Measurements from ENCODE around the gene PTGER3.

Gene PTGER3

DNA sequence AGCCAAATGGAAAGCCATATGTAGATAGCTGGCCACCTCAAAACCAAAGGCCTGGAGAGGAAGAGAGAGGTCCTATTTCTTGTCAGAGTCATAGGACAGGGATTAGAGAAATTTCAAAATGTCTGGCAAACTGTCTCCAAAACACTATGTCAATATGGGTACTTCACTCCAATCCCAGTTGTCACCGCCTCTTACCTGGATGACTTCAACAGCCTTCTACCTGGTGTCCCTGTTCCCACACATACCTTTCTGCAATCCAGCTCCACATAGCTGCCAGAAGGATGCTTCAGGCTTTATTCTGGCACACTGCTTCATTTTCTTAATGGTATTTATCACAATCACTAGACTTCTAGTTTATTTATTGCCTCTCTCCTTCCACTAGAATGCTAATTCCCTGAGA lies 14.5 kb downstream of the PTGER3 start:
- H3K36me3 ChIP-seq (ENCODE audit: control insufficient read depth, insufficient read depth, low read length), result no peaks in the 10 kb centered on the region
- no peak overlapping the region for H3K9ac ChIP-seq (ENCODE audit: low read length)
- no peaks in the 10 kb centered on the region for H3K27me3 ChIP-seq (ENCODE audit: control insufficient read depth, insufficient read depth, low read length)
- no peak overlapping the region for H3K4me3 ChIP-seq (ENCODE audit: low read depth, low read length)
- H3K9me3 ChIP-seq (ENCODE audit: control insufficient read depth, insufficient read depth, low read depth, low read length), result no peaks in the 10 kb centered on the region
- no peak overlapping the region for H3K27ac ChIP-seq (ENCODE audit: low read depth, low read length)
- H3K4me1 ChIP-seq (ENCODE audit: control insufficient read depth, insufficient read depth, low read length), result no peaks in the 10 kb centered on the region

DNA sequence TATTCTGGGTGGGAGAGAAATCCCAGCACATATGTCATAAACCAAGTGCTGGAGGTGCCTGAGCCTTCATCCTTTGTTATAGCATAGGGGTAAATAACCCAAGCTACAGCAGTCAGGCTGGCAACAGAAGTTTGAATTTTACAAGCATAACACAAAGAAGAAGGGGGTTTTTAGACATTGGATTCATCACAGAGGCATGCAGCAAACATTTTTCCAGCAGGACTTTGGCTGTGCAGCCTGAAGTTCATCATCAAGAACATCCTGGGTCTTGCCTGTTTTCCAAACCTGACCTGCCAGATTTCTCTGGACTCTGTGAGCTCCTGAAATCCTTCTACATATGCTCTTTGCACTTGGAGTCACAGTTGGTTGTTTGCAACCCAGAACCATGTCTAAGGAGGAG lies 16.2 kb downstream of the PTGER3 start:
- Histone ChIP-seq H3K9me3 (ENCODE audit: control insufficient read depth, insufficient read depth, low read depth, low read length) (no peaks in the 10 kb centered on the region), H3K4me3 (ENCODE audit: low read depth, low read length) (no peak overlapping the region), H3K9ac (ENCODE audit: low read length) (no peak overlapping the region), H3K36me3 (ENCODE audit: control insufficient read depth, insufficient read depth, low read length) (no peaks in the 10 kb centered on the region), H3K27me3 (ENCODE audit: control insufficient read depth, insufficient read depth, low read length) (no peaks in the 10 kb centered on the region), H3K27ac (ENCODE audit: low read depth, low read length) (no peak overlapping the region), H3K4me1 (ENCODE audit: control insufficient read depth, insufficient read depth, low read length) (no peaks in the 10 kb centered on the region)

DNA sequence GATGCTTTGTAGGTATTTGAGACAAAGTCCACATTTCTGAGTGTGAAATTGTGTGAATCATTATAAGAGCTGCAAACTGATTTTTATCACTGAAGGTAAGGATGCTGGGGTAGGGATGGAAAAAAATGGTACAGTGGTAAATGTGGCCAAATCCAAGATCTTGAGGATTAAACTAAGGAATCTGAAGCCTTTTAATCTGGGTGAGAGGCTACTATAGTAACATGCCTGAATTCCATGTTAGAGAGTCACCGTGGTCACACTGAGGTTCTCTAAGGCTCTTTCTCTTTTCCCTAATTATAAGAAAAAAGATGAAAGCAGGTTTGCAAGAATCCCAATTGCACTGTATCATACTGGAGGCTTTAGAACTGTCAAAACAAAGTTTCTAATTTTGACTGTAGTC lies 17.6 kb downstream of the PTGER3 start:
- no peak overlapping the region for H3K27ac ChIP-seq (ENCODE audit: low read depth, low read length)
- no peaks in the 10 kb centered on the region for H3K36me3 ChIP-seq (ENCODE audit: control insufficient read depth, insufficient read depth, low read length)
- H3K27me3 ChIP-seq (ENCODE audit: control insufficient read depth, insufficient read depth, low read length), result no peaks in the 10 kb centered on the region
- H3K4me3 ChIP-seq (ENCODE audit: low read depth, low read length), result no peak overlapping the region
- H3K9ac ChIP-seq (ENCODE audit: low read length), result no peak overlapping the region
- no peaks in the 10 kb centered on the region for H3K9me3 ChIP-seq (ENCODE audit: control insufficient read depth, insufficient read depth, low read depth, low read length)
- H3K4me1 ChIP-seq (ENCODE audit: control insufficient read depth, insufficient read depth, low read length), result no peaks in the 10 kb centered on the region

DNA sequence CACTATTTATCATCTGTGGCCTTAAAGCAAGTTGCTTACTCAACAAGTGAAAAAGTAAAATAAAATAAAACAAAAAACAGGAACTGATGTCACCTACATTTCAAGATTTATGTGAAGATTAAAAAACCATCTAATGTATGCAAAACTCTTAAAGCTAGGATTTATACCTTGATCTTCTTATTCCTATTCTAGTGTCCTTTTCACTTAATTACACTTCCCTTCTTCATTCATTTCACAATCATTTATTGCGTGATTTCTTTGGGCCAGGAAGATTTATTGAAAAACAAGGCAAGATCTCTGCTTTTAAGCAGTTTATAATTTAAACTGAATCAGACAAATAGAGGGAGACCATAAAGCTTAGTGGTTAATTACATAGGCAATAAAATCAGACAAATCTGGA lies 18.6 kb downstream of the PTGER3 start:
- H3K4me1 ChIP-seq (ENCODE audit: control insufficient read depth, insufficient read depth, low read length), result no peaks in the 10 kb centered on the region

DNA sequence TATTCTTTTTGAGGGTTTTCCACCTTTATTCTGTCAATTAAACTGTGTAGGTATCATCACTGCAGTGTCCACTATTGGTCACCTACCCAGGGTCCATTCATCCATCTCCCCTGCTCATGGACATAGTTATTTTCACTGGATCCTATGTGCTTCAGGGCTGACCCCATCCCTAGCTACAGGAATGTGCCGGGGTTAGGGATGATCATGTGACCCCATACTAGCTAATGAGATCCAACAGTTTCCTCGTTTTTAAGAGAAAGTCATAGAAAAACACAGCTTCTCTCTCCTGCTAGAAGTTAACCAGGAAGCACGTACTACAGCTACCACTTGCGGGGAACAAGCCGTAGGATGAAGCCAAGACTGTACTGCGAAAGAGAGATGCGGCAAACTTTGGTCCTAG lies 19.6 kb downstream of the PTGER3 start:
- H3K4me3 ChIP-seq (ENCODE audit: low read depth, low read length), result no peak overlapping the region
- no peaks in the 10 kb centered on the region for H3K36me3 ChIP-seq (ENCODE audit: control insufficient read depth, insufficient read depth, low read length)
- no peaks in the 10 kb centered on the region for H3K9me3 ChIP-seq (ENCODE audit: control insufficient read depth, insufficient read depth, low read depth, low read length)
- H3K27ac ChIP-seq (ENCODE audit: low read depth, low read length), result no peak overlapping the region
- H3K27me3 ChIP-seq (ENCODE audit: control insufficient read depth, insufficient read depth, low read length), result no peaks in the 10 kb centered on the region
- H3K4me1 ChIP-seq (ENCODE audit: control insufficient read depth, insufficient read depth, low read length), result no peaks in the 10 kb centered on the region
- H3K9ac ChIP-seq (ENCODE audit: low read length), result no peak overlapping the region

More for the DNA sequence above, 18.6 kb downstream of the PTGER3 start:
- Histone ChIP-seq H3K9me3 (ENCODE audit: control insufficient read depth, insufficient read depth, low read depth, low read length) (no peaks in the 10 kb centered on the region), H3K36me3 (ENCODE audit: control insufficient read depth, insufficient read depth, low read length) (no peaks in the 10 kb centered on the region), H3K4me3 (ENCODE audit: low read depth, low read length) (no peak overlapping the region), H3K9ac (ENCODE audit: low read length) (no peak overlapping the region), H3K27me3 (ENCODE audit: control insufficient read depth, insufficient read depth, low read length) (no peaks in the 10 kb centered on the region), H3K27ac (ENCODE audit: low read depth, low read length) (no peak overlapping the region)

DNA sequence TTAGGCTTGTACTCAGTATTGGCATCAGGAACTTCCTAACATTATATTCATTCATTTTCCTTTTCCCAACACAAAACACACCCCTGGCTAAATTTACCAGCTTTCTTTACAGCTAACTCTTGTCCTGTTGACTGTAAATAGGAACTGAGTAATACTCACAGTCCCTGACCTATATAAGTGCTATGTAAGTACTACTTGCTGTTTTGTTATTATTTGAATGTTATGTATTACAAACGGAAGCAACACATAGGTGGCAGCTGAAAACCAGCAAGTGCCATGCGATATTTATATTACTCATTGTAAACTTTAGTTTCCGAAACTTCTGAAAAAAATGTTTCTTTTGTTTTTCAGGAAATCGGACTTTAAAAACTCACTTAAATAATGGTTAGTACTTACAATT lies 21.5 kb downstream of the PTGER3 start:
- H3K4me3 ChIP-seq (ENCODE audit: low read depth, low read length), result no peak overlapping the region
- no peaks in the 10 kb centered on the region for H3K9me3 ChIP-seq (ENCODE audit: control insufficient read depth, insufficient read depth, low read depth, low read length)
- no peaks in the 10 kb centered on the region for H3K36me3 ChIP-seq (ENCODE audit: control insufficient read depth, insufficient read depth, low read length)
- no peaks in the 10 kb centered on the region for H3K4me1 ChIP-seq (ENCODE audit: control insufficient read depth, insufficient read depth, low read length)
- H3K27ac ChIP-seq (ENCODE audit: low read depth, low read length), result no peak overlapping the region
- no peaks in the 10 kb centered on the region for H3K27me3 ChIP-seq (ENCODE audit: control insufficient read depth, insufficient read depth, low read length)
- H3K9ac ChIP-seq (ENCODE audit: low read length), result no peak overlapping the region

DNA sequence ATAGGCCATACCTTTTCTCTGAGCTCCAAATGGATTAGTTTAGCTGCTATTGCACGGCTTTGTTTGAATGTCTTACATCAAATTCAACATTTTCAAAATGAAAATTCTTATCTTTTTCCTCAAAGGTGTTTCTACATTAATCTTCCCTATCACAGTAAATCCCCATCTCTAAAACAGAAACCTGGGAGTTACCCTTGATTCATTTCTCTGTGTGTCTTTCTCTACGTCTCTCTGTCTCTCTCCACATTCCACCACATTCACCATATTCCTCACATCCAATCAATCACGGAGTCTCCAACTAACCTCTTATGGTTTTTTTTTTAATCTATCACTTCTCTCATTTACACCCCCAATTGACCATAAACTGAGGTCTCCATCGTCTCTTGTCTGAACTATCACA lies 24.1 kb downstream of the PTGER3 start:
- Histone ChIP-seq H3K36me3 (ENCODE audit: control insufficient read depth, insufficient read depth, low read length) (no peaks in the 10 kb centered on the region), H3K9me3 (ENCODE audit: control insufficient read depth, insufficient read depth, low read depth, low read length) (no peaks in the 10 kb centered on the region), H3K9ac (ENCODE audit: low read length) (no peak overlapping the region), H3K27me3 (ENCODE audit: control insufficient read depth, insufficient read depth, low read length) (no peaks in the 10 kb centered on the region), H3K4me3 (ENCODE audit: low read depth, low read length) (no peak overlapping the region), H3K27ac (ENCODE audit: low read depth, low read length) (no peak overlapping the region), H3K4me1 (ENCODE audit: control insufficient read depth, insufficient read depth, low read length) (no peaks in the 10 kb centered on the region)

DNA sequence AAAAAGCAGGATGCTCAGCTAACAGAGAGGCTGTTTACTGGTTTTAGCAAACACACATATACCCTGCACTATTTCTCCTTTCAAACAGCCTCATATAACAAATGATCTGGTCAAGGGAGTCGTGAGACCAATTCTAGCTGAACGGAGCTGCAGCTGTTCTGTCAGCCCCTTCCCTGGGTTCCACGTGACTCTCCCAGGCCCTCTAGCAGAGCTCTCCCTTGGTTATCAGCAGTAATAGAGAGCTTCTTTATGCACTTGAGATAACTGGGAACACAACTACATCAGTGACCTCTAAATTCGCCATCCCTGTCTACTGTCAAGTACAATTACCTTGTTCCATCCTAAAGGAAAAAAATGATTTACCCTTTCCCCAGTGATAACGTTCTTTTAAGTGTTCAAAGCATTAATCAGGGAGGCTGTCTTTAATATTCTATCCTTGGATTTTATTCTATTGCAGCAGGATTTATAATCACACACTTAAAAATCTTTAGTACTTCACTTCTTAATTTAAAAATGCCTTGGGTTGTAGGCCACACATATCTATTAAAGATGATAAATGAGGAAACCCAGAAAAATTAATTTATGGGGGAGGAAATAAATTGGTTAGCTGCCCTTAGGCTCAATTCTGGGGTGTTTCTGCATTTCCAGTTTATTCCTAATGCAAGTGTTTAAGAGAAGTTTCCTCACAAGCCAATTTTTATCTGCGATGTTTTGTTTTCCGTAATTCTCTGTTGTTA lies 28.2 kb downstream of the PTGER3 start:
- no peak overlapping the region for H3K4me3 ChIP-seq (ENCODE audit: low read depth, low read length)
- no peak overlapping the region for H3K27ac ChIP-seq (ENCODE audit: low read depth, low read length)
- no peaks in the 10 kb centered on the region for H3K27me3 ChIP-seq (ENCODE audit: control insufficient read depth, insufficient read depth, low read length)

DNA sequence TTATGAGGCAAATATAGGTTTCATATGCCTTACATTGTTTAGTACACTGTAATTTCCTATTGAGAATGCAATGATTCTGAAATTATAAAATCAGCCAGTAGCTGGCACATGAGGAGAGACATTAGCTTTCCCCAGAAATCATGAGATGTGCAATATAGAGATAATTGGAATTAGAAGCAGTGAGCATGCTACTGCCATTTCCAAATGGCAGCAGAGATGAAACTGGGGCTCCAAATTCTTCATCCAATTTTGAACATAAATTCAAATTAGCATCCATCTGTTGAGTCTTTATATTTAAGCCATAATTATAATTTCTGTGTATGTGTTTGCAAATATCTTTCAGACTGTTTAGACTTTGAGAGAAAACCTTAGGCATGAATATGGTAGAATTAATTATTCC lies 28.8 kb downstream of the PTGER3 start:
- Histone ChIP-seq H3K27ac (ENCODE audit: low read depth, low read length) (no peak overlapping the region), H3K9me3 (ENCODE audit: control insufficient read depth, insufficient read depth, low read depth, low read length) (no peaks in the 10 kb centered on the region), H3K4me1 (ENCODE audit: control insufficient read depth, insufficient read depth, low read length) (no peaks in the 10 kb centered on the region), H3K4me3 (ENCODE audit: low read depth, low read length) (no peak overlapping the region), H3K36me3 (ENCODE audit: control insufficient read depth, insufficient read depth, low read length) (no peaks in the 10 kb centered on the region), H3K27me3 (ENCODE audit: control insufficient read depth, insufficient read depth, low read length) (no peaks in the 10 kb centered on the region), H3K9ac (ENCODE audit: low read length) (no peak overlapping the region)

More for the DNA sequence above, 28.2 kb downstream of the PTGER3 start:
- Histone ChIP-seq H3K36me3 (ENCODE audit: control insufficient read depth, insufficient read depth, low read length) (no peaks in the 10 kb centered on the region), H3K4me1 (ENCODE audit: control insufficient read depth, insufficient read depth, low read length) (no peaks in the 10 kb centered on the region), H3K9me3 (ENCODE audit: control insufficient read depth, insufficient read depth, low read depth, low read length) (no peaks in the 10 kb centered on the region), H3K9ac (ENCODE audit: low read length) (no peak overlapping the region)

DNA sequence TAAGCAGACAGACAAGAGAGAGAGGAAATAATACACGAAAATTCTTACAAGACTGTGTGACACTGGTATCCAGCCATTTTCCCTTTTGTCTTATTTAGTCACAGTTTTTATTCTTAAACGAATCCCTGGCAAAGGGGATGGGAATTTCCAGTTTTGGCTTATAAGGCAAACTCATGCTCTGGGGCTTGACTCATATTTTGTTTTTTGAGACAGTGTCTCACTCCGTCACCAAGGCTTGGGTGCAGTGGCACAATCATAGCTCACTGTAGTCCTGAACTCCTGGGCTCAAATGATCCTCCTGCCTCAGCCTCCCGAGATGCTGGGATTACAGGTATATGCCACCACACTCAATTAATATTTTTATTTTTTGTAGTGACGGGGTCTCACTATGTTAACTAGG lies 31.9 kb downstream of the PTGER3 start:
- no peaks in the 10 kb centered on the region for H3K9me3 ChIP-seq (ENCODE audit: control insufficient read depth, insufficient read depth, low read depth, low read length)
- no peak overlapping the region for H3K4me3 ChIP-seq (ENCODE audit: low read depth, low read length)
- H3K27ac ChIP-seq (ENCODE audit: low read depth, low read length), result no peak overlapping the region
- H3K27me3 ChIP-seq (ENCODE audit: control insufficient read depth, insufficient read depth, low read length), result no peaks in the 10 kb centered on the region
- no peak overlapping the region for H3K9ac ChIP-seq (ENCODE audit: low read length)
- no peaks in the 10 kb centered on the region for H3K36me3 ChIP-seq (ENCODE audit: control insufficient read depth, insufficient read depth, low read length)
- H3K4me1 ChIP-seq (ENCODE audit: control insufficient read depth, insufficient read depth, low read length), result no peaks in the 10 kb centered on the region

DNA sequence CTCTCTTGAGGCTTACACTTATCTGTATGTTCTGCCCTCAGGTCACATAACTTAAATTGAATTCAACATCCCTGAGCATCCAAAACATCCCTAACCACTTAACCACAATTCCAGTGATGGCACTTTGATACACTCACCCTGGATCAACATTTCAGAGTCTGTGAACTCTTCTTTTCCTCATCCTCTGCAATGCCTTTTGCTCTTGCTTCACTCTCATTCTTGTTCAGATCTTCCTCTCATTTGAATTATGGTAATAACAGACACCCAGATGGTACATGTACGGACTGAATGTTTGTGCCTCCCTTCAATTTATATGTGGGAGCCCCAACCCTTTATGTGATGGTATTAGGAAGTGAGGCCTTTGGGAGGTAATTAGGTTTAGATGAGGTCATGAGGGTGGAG lies 33.4 kb downstream of the PTGER3 start:
- Histone ChIP-seq H3K9ac (ENCODE audit: low read length) (no peak overlapping the region), H3K27me3 (ENCODE audit: control insufficient read depth, insufficient read depth, low read length) (no peaks in the 10 kb centered on the region), H3K4me1 (ENCODE audit: control insufficient read depth, insufficient read depth, low read length) (no peaks in the 10 kb centered on the region), H3K4me3 (ENCODE audit: low read depth, low read length) (no peak overlapping the region), H3K36me3 (ENCODE audit: control insufficient read depth, insufficient read depth, low read length) (no peaks in the 10 kb centered on the region), H3K9me3 (ENCODE audit: control insufficient read depth, insufficient read depth, low read depth, low read length) (no peaks in the 10 kb centered on the region), H3K27ac (ENCODE audit: low read depth, low read length) (no peak overlapping the region)
